Measurements from ENCODE around the gene SORCS3.

SORCS3 gene

DNA sequence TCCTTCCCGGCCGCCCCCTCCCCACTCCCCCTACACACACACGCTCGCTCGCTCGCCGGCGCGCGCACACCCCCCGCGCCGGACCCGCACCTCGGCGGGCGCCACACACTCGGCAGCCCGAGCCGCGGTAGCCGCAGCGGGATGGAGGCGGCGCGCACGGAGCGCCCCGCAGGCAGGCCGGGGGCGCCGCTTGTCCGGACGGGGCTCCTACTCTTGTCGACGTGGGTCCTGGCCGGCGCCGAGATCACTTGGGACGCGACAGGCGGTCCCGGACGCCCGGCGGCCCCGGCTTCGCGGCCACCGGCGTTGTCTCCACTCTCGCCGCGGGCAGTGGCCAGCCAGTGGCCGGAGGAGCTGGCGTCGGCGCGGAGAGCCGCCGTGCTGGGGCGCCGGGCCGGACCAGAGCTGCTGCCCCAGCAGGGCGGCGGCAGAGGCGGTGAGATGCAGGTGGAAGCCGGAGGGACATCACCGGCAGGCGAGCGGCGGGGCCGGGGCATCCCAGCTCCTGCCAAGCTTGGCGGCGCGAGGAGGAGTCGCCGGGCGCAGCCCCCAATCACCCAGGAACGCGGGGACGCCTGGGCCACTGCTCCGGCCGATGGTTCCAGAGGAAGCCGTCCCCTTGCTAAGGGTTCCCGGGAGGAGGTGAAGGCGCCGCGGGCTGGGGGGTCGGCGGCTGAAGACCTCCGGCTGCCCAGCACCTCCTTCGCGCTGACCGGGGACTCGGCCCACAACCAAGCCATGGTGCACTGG is at the start of gene SORCS3:
Gene SORCS3 (plus strand): TSS at position 104 of the 750 bp plus-strand sequence.
- H3K9me3 ChIP-seq (replicated peaks in 1 of 11) = peaks cover 37 to 49% (median 43%) of the 10 kb centered on the region in 11 experiments
- H4K20me1 ChIP-seq = no peaks in the 10 kb centered on the region
- no peak for TF ChIP-seq Cebpa-rat (IDR thresholded peaks at IDR 0.05)
- H3K9ac ChIP-seq = no peak within 1 kb of the TSS
- no peak within 1 kb of the TSS for H3K4me2 ChIP-seq
- H3K4me3 ChIP-seq = peak within 1 kb of the TSS in 2 of 10 experiments; percentile 10 to 25; a peak in 2 of 20 replicates
- H3K36me3 ChIP-seq = no peaks in the 10 kb centered on the region
- peaks cover 9 to 24% (median 18%) of the 10 kb centered on the region in 10 experiments; a peak in 17 of 20 replicates for H3K4me1 ChIP-seq
- H3K27me3 ChIP-seq = no peaks in the 10 kb centered on the region
- no peak within 1 kb of the TSS for H3K27ac ChIP-seq

DNA sequence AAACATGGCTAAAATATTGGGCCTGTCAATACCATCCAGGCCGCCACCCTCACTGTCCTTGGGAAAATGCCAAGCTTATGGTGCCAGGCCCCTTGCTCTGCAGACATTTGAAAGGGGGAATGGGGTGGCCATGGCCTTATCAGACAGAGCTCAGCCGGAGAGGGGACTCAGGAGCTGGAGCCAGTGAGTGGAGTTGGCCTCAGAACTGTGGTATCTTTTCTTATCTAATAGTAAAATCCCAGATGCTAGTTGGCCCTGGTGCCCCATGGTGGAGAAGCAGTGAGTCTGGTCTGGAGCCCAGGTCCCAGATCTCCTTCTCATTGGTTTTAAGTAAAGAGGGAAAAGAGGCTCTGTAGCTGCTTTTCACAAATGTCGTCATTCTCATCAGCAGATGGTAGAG is 49.6 kb upstream of the SORCS3 start:
- no peaks in the 10 kb centered on the region for H3K27me3 ChIP-seq
- no peak for TF ChIP-seq Cebpa-rat (IDR thresholded peaks at IDR 0.05)

DNA sequence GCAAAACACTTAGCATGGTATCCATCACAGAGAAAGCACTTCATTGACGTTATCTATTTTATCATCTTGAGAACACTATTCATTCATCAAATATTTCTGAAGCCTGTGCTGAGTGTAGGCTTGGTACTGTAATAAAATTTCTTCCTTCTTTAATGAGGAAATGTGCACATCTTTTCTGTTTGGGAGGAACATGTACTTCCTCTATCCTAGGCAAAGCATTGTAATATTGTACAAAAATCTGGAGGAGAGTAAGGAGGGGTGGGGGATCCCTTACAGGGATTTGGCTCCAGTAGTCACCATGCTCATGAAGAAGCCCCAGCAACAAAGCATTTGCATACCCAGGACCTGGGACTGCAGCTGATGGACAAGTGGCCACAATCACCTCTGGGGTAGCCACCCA is 39.9 kb upstream of the SORCS3 start:
- H3K4me2 ChIP-seq = peak overlapping the region in 2 of 11 experiments; percentile 41 to 47; a peak in 5 of 22 replicates
- no peak overlapping the region for H3K9ac ChIP-seq
- no peaks in the 10 kb centered on the region for H3K27me3 ChIP-seq
- H3K27ac ChIP-seq = no peak overlapping the region
- no peak for TF ChIP-seq Cebpa-rat (IDR thresholded peaks at IDR 0.05)
- H3K4me1 ChIP-seq = peaks cover 0 to 15% (median 8%) of the 10 kb centered on the region in 10 experiments; a peak in 10 of 20 replicates
- H3K36me3 ChIP-seq = no peaks in the 10 kb centered on the region
- no peak overlapping the region for H3K4me3 ChIP-seq
- H4K20me1 ChIP-seq = no peaks in the 10 kb centered on the region
- no peaks in the 10 kb centered on the region for H3K9me3 ChIP-seq (replicated peaks in 1 of 11)

More for the DNA sequence above, 49.6 kb upstream of the SORCS3 start:
- Histone ChIP-seq H3K4me2 (no peak overlapping the region), H3K4me1 (peaks cover 0 to 5% (median 0%) of the 10 kb centered on the region in 10 experiments; a peak in 1 of 20 replicates), H3K36me3 (no peaks in the 10 kb centered on the region), H3K9me3 (replicated peaks in 1 of 11) (no peaks in the 10 kb centered on the region), H3K9ac (no peak overlapping the region), H3K4me3 (no peak overlapping the region), H3K27ac (no peak overlapping the region), H4K20me1 (no peaks in the 10 kb centered on the region)

DNA sequence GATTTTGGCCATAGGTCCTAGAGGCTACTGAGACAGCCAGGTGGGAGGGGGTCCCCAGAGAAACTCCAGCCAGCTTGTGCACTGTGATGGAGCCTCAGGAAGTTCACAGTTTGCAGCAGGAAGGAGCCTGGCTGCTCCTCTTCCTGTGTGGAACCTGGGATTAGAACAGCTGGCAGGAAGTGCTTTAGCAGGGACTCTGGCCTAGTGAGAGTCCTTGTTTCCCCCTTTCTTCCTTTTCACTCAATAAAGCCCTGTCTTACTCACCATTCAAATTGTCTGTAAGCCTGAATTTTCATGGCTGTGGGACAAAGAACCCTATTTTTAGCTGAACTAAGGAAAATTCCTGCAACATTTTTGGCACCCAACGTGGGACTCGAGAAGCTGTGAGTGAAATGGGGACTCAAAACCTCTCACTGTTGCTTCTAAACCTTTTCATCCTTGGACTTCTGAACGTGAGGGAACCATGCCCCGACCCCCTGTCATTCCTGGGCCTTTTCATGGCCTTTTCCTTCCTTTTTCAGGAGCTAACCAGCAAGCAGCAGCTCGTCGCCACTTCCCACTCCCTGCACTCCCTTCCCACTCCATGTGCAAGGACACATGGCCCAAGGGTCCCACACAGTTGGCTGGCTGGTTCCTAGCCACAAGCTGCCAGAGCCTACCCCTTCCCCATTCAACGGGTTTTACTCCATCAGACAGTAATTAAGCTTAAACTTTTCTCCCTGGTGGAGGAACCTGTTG is 32.8 kb upstream of the SORCS3 start:
- Histone ChIP-seq H3K4me2 (peak overlapping the region in 8 of 11 experiments; percentile 11 to 47 (median 22); a peak in 8 of 22 replicates), H3K4me1 (peaks cover 0 to 10% (median 7%) of the 10 kb centered on the region in 10 experiments; a peak in 10 of 20 replicates), H3K27me3 (no peaks in the 10 kb centered on the region), H3K27ac (peak overlapping the region in 3 of 11 experiments; percentile 12 to 16 (median 14); a peak in 2 of 22 replicates), H3K9me3 (replicated peaks in 1 of 11) (peaks cover 44 to 54% (median 49%) of the 10 kb centered on the region in 11 experiments), H3K4me3 (no peak overlapping the region), H3K9ac (no peak overlapping the region), H3K36me3 (no peaks in the 10 kb centered on the region), H4K20me1 (no peaks in the 10 kb centered on the region)
- TF ChIP-seq Cebpa-rat (IDR thresholded peaks at IDR 0.05) = no peak

DNA sequence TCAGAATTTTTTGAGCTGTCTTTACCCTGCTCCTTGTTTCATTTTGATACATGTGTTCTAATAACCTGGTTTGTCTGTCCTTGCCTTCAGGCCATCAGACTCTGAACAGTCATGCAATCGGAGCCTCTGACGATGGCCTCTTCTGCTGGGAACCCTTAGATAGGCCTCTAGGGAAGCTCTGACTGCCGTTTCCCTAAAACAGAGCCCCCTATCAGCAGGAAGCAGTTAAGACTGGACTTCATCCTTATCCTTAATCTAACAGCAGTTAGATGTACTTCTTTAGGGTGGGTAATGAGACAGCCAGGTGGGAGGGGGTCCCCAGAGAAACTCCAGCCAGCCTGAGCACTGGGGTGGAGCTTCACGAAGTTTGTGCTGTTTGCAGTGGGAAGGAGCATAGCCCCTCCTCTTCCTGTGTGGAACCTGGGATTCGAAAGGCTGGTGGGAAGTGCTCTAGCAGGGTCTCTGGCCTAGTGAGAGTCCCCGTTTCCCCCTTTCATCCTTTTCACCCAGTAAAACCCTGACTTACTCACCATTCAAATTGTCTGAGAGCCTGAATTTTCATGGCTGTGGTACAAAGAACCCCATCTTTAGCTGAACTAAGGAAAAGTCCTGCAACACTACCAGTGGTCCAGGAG is 28.4 kb upstream of the SORCS3 start:
- Histone ChIP-seq H3K4me1 (peaks cover 0 to 9% (median 7%) of the 10 kb centered on the region in 10 experiments; a peak in 10 of 20 replicates), H3K4me2 (no peak overlapping the region), H4K20me1 (no peaks in the 10 kb centered on the region), H3K9me3 (replicated peaks in 1 of 11) (peaks cover 40 to 51% (median 43%) of the 10 kb centered on the region in 11 experiments), H3K4me3 (no peak overlapping the region), H3K36me3 (no peaks in the 10 kb centered on the region), H3K27ac (no peak overlapping the region), H3K9ac (no peak overlapping the region), H3K27me3 (no peaks in the 10 kb centered on the region)
- TF ChIP-seq Cebpa-rat (IDR thresholded peaks at IDR 0.05) = no peak

DNA sequence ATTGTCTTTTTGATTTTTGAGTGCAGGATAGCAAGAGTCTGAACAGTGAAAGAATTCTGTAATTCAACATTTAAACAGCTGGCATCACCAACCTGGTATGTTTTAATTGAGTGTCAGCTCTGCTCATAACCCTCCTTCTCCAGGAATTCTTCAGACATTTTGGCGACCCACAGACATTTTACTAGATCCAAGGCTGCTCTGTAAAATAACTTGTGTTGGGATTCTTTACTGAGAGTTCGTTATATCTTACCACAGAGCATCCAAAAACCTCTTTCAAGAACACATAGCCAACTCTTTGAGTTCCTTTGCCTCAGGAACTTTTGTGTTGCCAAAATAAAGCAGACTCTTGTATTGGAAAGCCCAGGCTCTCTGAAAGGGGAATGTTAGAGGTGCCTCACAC is 27.7 kb upstream of the SORCS3 start:
- Histone ChIP-seq H3K4me2 (no peak overlapping the region), H3K27me3 (no peaks in the 10 kb centered on the region), H3K4me1 (peaks cover 0 to 3% (median under 1%) of the 10 kb centered on the region in 10 experiments; a peak in 8 of 20 replicates), H3K27ac (no peak overlapping the region), H3K9me3 (replicated peaks in 1 of 11) (peaks cover 33 to 44% (median 36%) of the 10 kb centered on the region in 11 experiments), H4K20me1 (no peaks in the 10 kb centered on the region), H3K4me3 (no peak overlapping the region), H3K36me3 (no peaks in the 10 kb centered on the region), H3K9ac (no peak overlapping the region)
- TF ChIP-seq Cebpa-rat (IDR thresholded peaks at IDR 0.05) = no peak

DNA sequence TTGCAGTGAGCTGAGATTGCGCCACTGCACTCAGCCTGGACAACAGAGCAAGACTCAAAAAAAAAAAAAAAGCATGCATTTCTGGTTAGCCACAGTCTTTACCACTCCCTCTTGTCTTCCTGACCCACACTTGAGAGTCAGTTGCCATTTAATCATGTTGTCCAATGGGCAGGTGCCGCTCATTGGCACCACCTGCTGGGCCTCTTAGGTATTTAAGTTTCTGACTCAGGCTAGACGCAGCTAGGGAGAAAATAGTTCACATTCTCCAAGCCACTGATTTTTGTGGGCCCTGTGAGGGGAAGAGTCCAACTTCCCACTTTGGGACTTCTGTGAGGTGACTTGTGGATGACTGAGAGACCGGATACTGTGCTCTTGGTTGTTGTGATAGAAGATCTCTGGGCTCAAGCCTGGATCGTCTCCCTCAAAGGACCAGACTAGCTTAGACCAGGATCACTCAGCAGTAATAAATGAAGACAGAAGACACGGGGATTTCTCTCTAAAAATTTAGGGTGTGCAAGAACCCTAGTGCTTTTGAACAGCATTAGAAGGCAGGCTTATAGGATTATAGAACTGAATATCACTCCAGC is 26.8 kb upstream of the SORCS3 start:
- no peaks in the 10 kb centered on the region for H3K27me3 ChIP-seq
- peaks cover 23 to 35% (median 26%) of the 10 kb centered on the region in 11 experiments for H3K9me3 ChIP-seq (replicated peaks in 1 of 11)
- TF ChIP-seq Cebpa-rat (IDR thresholded peaks at IDR 0.05) = no peak
- no peak overlapping the region for H3K4me3 ChIP-seq
- no peak overlapping the region for H3K27ac ChIP-seq
- H3K9ac ChIP-seq = no peak overlapping the region
- no peaks in the 10 kb centered on the region for H4K20me1 ChIP-seq
- H3K4me1 ChIP-seq = no peaks in the 10 kb centered on the region
- no peak overlapping the region for H3K4me2 ChIP-seq
- H3K36me3 ChIP-seq = no peaks in the 10 kb centered on the region

DNA sequence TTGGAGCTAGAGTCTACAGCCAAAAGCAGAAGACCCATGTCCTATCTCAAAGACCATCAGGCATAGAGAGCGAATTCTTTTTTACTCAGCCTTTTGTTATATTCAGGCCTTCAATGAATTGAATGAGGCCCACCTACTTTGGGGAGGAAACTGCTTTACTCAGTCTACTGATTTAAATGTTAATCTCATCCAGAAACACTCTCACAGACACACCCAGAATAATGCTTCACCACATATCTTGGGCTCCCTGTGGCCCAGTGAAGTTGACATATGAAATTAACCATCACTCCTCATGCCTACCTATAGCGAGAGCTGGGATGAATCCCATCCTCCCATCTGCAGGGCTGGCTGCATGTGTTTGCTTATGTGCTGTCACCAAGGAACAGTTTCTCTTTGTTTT is 26.0 kb upstream of the SORCS3 start:
- no peaks in the 10 kb centered on the region for H3K36me3 ChIP-seq
- TF ChIP-seq Cebpa-rat (IDR thresholded peaks at IDR 0.05) = no peak
- no peaks in the 10 kb centered on the region for H3K27me3 ChIP-seq
- H3K9me3 ChIP-seq (replicated peaks in 1 of 11) = peaks cover 15 to 27% (median 18%) of the 10 kb centered on the region in 11 experiments
- no peak overlapping the region for H3K4me3 ChIP-seq
- H4K20me1 ChIP-seq = no peaks in the 10 kb centered on the region
- no peaks in the 10 kb centered on the region for H3K4me1 ChIP-seq
- no peak overlapping the region for H3K4me2 ChIP-seq
- no peak overlapping the region for H3K9ac ChIP-seq
- no peak overlapping the region for H3K27ac ChIP-seq

DNA sequence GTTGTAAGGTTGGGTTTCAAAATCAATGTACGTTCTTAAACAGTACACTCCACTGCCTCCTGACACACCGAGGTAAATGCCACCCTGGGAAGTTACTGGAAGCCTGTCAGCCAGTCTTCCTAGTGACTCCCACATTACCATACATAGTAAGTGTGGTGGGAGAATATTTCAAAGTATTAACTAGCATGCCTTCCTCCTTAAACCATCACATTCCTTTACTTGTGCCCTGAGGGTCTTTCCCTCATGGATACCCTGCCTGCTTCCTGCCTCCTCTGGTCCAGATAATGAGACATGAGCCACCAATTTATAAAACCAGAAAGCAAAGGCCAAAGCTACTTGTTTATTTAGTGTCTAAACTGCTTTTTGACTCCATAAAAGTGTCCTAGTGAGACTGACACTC is 23.3 kb upstream of the SORCS3 start:
- H3K27ac ChIP-seq = no peak overlapping the region
- no peak overlapping the region for H3K4me2 ChIP-seq
- no peak for TF ChIP-seq Cebpa-rat (IDR thresholded peaks at IDR 0.05)
- H3K27me3 ChIP-seq = no peaks in the 10 kb centered on the region
- H3K4me3 ChIP-seq = no peak overlapping the region
- no peak overlapping the region for H3K9ac ChIP-seq
- no peaks in the 10 kb centered on the region for H4K20me1 ChIP-seq
- no peaks in the 10 kb centered on the region for H3K36me3 ChIP-seq
- H3K9me3 ChIP-seq (replicated peaks in 1 of 11) = peaks cover 0 to 7% (median 0%) of the 10 kb centered on the region in 11 experiments; a peak in 1 of 22 replicates
- H3K4me1 ChIP-seq = no peaks in the 10 kb centered on the region
